Measurements from ENCODE around the gene SNCAIP. TPM values are rescaled to one million over a fixed set of nuclear protein-coding genes. Genes with fewer than 3 reads are reported as not detected.

SNCAIP gene
- total RNA-seq, 4 donors from 2014 or later = 4.9 to 7.7 (median 6.8) TPM

GRCh38 chr5:122390154-122390553, 78.1 kb downstream of the SNCAIP start:
- TF ChIP-seq, protein P1, sequence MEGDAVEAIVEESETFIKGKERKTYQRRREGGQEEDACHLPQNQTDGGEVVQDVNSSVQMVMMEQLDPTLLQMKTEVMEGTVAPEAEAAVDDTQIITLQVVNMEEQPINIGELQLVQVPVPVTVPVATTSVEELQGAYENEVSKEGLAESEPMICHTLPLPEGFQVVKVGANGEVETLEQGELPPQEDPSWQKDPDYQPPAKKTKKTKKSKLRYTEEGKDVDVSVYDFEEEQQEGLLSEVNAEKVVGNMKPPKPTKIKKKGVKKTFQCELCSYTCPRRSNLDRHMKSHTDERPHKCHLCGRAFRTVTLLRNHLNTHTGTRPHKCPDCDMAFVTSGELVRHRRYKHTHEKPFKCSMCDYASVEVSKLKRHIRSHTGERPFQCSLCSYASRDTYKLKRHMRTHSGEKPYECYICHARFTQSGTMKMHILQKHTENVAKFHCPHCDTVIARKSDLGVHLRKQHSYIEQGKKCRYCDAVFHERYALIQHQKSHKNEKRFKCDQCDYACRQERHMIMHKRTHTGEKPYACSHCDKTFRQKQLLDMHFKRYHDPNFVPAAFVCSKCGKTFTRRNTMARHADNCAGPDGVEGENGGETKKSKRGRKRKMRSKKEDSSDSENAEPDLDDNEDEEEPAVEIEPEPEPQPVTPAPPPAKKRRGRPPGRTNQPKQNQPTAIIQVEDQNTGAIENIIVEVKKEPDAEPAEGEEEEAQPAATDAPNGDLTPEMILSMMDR (IDR thresholded peaks at IDR 0.05; ENCODE audit: low read depth) = no peak

- TF ChIP-seq, protein P1 (IDR thresholded peaks at IDR 0.05; ENCODE audit: low read depth) = no peak
Measured at GRCh38 chr5:122390694-122391093, 78.7 kb downstream of the SNCAIP start.

GRCh38 chr5:122391621-122392020, 79.6 kb downstream of the SNCAIP start:
- TF ChIP-seq, protein P1 (IDR thresholded peaks at IDR 0.05; ENCODE audit: low read depth) = no peak

- TF ChIP-seq, protein P1 (IDR thresholded peaks at IDR 0.05; ENCODE audit: low read depth) = no peak
Measured at GRCh38 chr5:122392224-122392623, 80.2 kb downstream of the SNCAIP start.

DNA sequence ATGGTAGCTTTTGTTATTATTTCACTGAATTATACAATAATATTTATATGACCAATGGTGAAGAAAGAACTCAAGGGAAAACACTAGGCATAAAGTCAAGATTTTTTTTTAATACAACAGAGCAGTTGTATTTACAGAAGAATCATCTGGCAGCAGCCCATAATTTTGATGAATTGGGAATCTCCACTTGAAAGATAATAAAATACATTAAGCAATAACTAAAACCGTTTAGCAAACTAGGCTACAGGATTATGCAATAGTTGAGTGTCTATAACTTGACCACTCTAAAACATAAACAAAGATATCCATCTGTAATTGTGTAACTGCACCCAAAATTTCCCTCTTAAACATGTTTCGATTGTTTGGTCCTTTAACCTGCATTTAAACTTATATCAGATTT, 80.8 kb downstream of the SNCAIP start:
- TF ChIP-seq, protein P1 (IDR thresholded peaks at IDR 0.05; ENCODE audit: low read depth) = no peak

DNA sequence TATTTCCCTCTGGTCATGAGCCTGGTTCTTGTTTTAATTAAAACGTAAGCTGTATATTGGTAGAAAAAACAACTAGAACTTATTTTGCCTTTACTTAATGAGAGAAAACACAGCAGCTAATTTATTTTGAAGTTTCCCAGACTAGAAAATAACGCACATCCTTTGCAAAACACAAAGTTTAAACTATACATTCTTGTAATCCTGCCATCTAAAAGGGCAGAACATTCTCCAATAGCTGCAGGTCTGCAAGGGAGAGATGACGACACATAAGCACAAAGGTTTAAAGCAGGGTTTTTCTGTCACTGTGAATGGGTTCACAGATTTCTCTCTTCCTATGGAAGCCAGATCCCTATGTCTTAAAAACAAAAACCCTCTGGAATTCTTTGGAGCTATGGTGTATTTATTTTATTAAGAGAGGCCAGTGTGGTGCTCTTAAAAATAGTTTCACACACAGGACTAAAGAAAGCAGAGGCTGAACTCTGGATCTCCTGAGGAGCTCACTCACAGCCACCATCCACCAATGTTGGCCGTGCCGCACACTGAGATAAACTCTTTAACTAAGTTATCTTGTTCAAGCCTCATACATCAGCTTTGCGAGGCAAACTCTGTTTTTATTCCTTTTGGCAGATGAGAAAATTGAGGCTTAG, 82.4 kb downstream of the SNCAIP start:
- TF ChIP-seq, protein P1 (IDR thresholded peaks at IDR 0.05; ENCODE audit: low read depth) = no peak

DNA sequence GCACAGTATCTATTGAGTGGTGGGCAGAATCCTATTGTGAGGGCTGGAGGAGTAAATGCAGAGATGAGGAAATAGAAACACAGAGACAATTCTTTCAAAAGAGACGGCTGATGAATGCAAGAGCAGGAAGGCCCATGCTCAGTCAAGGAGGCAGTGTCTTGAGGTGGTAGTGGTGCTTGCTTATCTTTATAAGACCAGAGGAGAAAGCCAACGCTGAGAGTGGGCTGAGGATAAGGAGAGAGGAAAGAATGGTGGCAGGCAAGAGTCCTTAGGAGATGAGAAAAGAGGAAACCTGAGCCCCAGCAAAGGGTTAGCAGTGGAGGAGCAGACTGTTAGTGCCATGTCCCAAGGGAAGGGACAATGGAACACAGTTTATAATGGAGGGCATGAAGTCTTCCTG, 86.0 kb downstream of the SNCAIP start:
- TF ChIP-seq, protein P1 (IDR thresholded peaks at IDR 0.05; ENCODE audit: low read depth) = no peak

Data from subcutaneous adipose tissue (tissue), 4 donors.